Measurements from ENCODE around the gene NME7.

DNA sequence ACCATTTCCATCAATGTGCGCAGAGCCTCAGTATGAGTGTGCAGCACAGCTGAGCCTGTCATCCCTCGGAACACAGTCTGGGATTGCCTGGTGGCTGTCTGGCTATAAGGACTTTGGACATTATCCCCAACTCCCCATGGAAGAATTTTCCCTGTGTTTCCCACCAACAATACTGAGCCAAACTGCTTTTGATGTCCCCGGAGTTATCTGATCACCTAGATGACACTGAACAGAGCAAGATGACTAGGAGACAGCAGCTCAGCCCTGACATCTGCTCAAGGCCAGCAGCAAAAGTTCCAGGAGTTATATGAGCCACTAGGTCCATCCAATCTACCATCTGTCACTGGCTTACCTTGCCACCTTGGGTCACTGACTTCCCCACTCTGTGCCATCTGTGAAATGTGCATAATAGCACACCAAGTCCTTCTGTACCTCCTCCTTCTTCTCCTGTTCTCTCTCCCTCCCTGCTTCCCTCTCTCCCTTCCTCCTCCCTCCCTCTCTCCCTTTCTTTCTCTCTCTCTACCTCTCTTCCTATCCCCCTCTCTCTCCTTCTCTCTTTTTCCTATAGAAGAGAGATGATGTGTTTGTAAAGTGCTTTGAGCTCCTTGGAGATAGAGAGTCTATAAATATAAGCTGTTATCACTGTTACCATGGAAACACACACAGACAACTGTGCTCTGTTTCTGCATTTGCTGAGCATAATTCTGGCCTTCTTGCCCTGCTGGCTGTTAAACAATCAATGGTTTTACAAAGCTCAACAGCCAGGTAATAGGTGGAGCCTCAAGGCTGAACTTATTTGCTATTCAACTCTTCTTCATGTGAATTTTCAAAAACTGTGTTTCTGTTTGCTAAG lies 280.8 kb downstream of the NME7 start:
- TF ChIP-seq, protein P1, sequence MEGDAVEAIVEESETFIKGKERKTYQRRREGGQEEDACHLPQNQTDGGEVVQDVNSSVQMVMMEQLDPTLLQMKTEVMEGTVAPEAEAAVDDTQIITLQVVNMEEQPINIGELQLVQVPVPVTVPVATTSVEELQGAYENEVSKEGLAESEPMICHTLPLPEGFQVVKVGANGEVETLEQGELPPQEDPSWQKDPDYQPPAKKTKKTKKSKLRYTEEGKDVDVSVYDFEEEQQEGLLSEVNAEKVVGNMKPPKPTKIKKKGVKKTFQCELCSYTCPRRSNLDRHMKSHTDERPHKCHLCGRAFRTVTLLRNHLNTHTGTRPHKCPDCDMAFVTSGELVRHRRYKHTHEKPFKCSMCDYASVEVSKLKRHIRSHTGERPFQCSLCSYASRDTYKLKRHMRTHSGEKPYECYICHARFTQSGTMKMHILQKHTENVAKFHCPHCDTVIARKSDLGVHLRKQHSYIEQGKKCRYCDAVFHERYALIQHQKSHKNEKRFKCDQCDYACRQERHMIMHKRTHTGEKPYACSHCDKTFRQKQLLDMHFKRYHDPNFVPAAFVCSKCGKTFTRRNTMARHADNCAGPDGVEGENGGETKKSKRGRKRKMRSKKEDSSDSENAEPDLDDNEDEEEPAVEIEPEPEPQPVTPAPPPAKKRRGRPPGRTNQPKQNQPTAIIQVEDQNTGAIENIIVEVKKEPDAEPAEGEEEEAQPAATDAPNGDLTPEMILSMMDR (conservative IDR thresholded peaks at IDR 0.05; ENCODE audit: low read depth, low read length): no peak
- TF ChIP-seq EZH2 (IDR thresholded peaks at IDR 0.05; ENCODE audit: borderline replicate concordance, low read depth, low read length, poor library complexity, severe bottlenecking): no peak

All from A673 (cell line).